ENCODE data around the gene BRSK2. TPM values are rescaled to one million over a fixed set of nuclear protein-coding genes. Genes with fewer than 3 reads are reported as not detected.

Gene BRSK2
- total RNA-seq, 3 donors from 2014 or later (not counting 1 experiment from before 2014, with no cell fraction given): 0.11 to 0.14 TPM; not detected in 1

GRCh38 chr11:1398528-1399235 lies 8.9 kb downstream of the BRSK2 start:
- H3K4me3 ChIP-seq (ENCODE audit: low read length): no peak overlapping the region
- TF ChIP-seq, protein P1, sequence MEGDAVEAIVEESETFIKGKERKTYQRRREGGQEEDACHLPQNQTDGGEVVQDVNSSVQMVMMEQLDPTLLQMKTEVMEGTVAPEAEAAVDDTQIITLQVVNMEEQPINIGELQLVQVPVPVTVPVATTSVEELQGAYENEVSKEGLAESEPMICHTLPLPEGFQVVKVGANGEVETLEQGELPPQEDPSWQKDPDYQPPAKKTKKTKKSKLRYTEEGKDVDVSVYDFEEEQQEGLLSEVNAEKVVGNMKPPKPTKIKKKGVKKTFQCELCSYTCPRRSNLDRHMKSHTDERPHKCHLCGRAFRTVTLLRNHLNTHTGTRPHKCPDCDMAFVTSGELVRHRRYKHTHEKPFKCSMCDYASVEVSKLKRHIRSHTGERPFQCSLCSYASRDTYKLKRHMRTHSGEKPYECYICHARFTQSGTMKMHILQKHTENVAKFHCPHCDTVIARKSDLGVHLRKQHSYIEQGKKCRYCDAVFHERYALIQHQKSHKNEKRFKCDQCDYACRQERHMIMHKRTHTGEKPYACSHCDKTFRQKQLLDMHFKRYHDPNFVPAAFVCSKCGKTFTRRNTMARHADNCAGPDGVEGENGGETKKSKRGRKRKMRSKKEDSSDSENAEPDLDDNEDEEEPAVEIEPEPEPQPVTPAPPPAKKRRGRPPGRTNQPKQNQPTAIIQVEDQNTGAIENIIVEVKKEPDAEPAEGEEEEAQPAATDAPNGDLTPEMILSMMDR (IDR thresholded peaks at IDR 0.05): no peak
- Mint-ChIP-seq H3K27ac (no peak overlapping the region), H3K9me3 (no peaks in the 10 kb centered on the region), H3K36me3 (no peaks in the 10 kb centered on the region), H3K4me3 (no peak overlapping the region), H3K27me3 (ENCODE audit: low read depth in 2 of 2) (peaks cover 0 to under 1% of the 10 kb centered on the region in 2 donors), H3K4me1 (no peaks in the 10 kb centered on the region)
- ATAC-seq (no peak), DNase-seq (no peak)
- intact Hi-C loops (cut with micrococcal nuclease): no loop called here
- WGBS (ENCODE audit: insufficient coverage): 84% methylated on average over 23 of the region's 23 CpGs
- H3K36me3 ChIP-seq (ENCODE audit: control insufficient read depth, insufficient read depth, low read length): no peaks in the 10 kb centered on the region
- no peaks in the 10 kb centered on the region for H3K9me3 ChIP-seq (ENCODE audit: control insufficient read depth, insufficient read depth, low read length)
- no peak overlapping the region for H3K27ac ChIP-seq (ENCODE audit: low read length)
- H3K4me1 ChIP-seq (ENCODE audit: control insufficient read depth, insufficient read depth, low read length): no peaks in the 10 kb centered on the region
- no peaks in the 10 kb centered on the region for H3K27me3 ChIP-seq (ENCODE audit: control insufficient read depth, insufficient read depth, low read length)

- Mint-ChIP-seq H3K4me1 (no peaks in the 10 kb centered on the region), H3K4me3 (no peak overlapping the region), H3K27ac (no peak overlapping the region), H3K9me3 (no peaks in the 10 kb centered on the region), H3K27me3 (ENCODE audit: low read depth in 2 of 2) (no peaks in the 10 kb centered on the region), H3K36me3 (no peaks in the 10 kb centered on the region)
- Histone ChIP-seq H3K4me1 (ENCODE audit: control insufficient read depth, insufficient read depth, low read length) (no peaks in the 10 kb centered on the region), H3K36me3 (ENCODE audit: control insufficient read depth, insufficient read depth, low read length) (no peaks in the 10 kb centered on the region), H3K4me3 (ENCODE audit: low read length) (no peak overlapping the region), H3K27ac (ENCODE audit: low read length) (no peak overlapping the region), H3K9me3 (ENCODE audit: control insufficient read depth, insufficient read depth, low read length) (no peaks in the 10 kb centered on the region), H3K27me3 (ENCODE audit: control insufficient read depth, insufficient read depth, low read length) (no peaks in the 10 kb centered on the region)
- TF ChIP-seq, protein P1 (IDR thresholded peaks at IDR 0.05): no peak
- 84% methylated on average over 34 of the region's 34 CpGs for WGBS (ENCODE audit: insufficient coverage)
- DNase-seq (no peak), ATAC-seq (no peak)
- intact Hi-C loops (cut with micrococcal nuclease): no loop called here
Measured at GRCh38 chr11:1399386-1400316, 9.9 kb downstream of the BRSK2 start.

DNA sequence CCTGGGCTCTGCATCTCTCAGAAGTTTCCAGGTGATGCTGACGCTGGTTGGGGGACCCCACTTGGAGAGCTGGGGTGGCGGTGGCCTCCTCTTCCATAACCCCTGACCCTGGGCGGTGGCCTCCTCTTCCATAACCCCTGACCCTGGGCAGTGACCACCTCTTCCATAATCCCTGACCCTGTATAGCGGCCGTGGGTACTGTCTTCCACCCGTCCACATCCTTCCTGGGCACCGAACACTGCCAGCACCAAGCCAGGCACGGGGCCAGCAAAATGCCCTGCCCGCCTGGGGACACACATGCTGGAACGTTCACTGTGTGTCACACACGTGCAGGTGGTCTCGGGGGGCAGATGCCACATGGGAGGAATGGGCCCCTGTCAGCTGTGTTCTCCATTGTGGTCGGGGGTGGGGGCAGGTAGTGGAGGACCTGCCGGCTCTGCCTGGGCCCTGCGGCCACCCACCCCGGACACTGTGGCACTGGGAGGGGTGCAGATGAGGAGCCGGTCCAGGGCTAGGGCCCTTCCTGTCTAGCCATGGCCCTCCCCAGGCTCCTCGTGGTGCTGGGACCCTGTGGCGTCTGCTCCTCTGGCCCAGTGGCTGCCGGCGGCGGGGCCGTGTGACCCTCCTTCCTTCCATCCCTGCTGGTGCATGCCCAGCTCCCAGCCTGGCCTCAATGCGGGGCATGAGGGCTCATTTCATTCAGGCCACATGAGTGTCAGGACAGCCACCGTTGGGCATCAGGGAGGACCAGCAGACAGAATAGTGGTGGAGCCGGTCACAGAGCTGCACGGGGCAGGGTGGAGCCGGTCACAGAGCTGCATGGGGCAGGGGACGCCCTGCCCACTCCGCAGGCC lies 10.8 kb downstream of the BRSK2 start:
- intact Hi-C loops (cut with micrococcal nuclease): no loop called here
- Histone ChIP-seq H3K9me3 (ENCODE audit: control insufficient read depth, insufficient read depth, low read length) (no peaks in the 10 kb centered on the region), H3K27ac (ENCODE audit: low read length) (no peak overlapping the region), H3K27me3 (ENCODE audit: control insufficient read depth, insufficient read depth, low read length) (no peaks in the 10 kb centered on the region), H3K4me3 (ENCODE audit: low read length) (no peak overlapping the region), H3K36me3 (ENCODE audit: control insufficient read depth, insufficient read depth, low read length) (no peaks in the 10 kb centered on the region), H3K4me1 (ENCODE audit: control insufficient read depth, insufficient read depth, low read length) (no peaks in the 10 kb centered on the region)
- Mint-ChIP-seq H3K27ac (no peak overlapping the region), H3K9me3 (no peaks in the 10 kb centered on the region), H3K4me3 (no peak overlapping the region), H3K4me1 (no peaks in the 10 kb centered on the region), H3K27me3 (ENCODE audit: low read depth in 2 of 2) (no peaks in the 10 kb centered on the region), H3K36me3 (no peaks in the 10 kb centered on the region)
- 87% methylated on average over 30 of the region's 30 CpGs for WGBS (ENCODE audit: insufficient coverage)
- DNase-seq (no peak), ATAC-seq (no peak)
- TF ChIP-seq, protein P1 (IDR thresholded peaks at IDR 0.05): no peak

Measured in natural killer cell (primary cell).